HL-60 (cell line): Measurements from ENCODE around the gene PANX1.

ENCODE experiments used
- DNase-seq, 2 experiments: peaks; one replicate each; pipeline ENCODE4 v3.0.0-alpha.2; 2010 to 2020; ENCODE audit warnings: low read depth in 1 of 2, low spot score in 1 of 2
- H3K27ac ChIP-seq: fragments of 250-450 bp; sonication (Bioruptor Pico); replicated peaks from 2 replicates; pipeline ENCODE4 v1.5.1; 2020; ENCODE audit warnings: mild to moderate bottlenecking, moderate library complexity
- H3K27me3 ChIP-seq: fragments of 250-450 bp; sonication (Bioruptor Pico); 2 replicates; pipeline ENCODE4 v1.5.1; 2021; ENCODE audit warnings: mild to moderate bottlenecking, moderate library complexity; ENCODE audit not compliant: insufficient read depth, poor library complexity, severe bottlenecking
- H3K4me3 ChIP-seq: replicated peaks from 2 replicates; pipeline ENCODE4 v1.5.1; 2011; ENCODE audit warnings: mild to moderate bottlenecking, control low read depth, low read length; ENCODE audit not compliant: insufficient read depth
- GABPA ChIP-seq: IDR thresholded peaks from 2 replicates; pipeline ENCODE4 v1.6.1; 2012; ENCODE audit warnings: low read depth
- POLR2AphosphoS5 ChIP-seq: IDR thresholded peaks from 2 replicates; pipeline ENCODE4 v1.6.1; 2012; ENCODE audit warnings: low read depth
- SPI1 ChIP-seq: IDR thresholded peaks from 2 replicates; pipeline ENCODE4 v1.6.1; 2012; ENCODE audit warnings: low read depth, mild to moderate bottlenecking, borderline replicate concordance
- TF ChIP-seq, protein P1 (sequence below): IDR thresholded peaks from one replicate; pipeline ENCODE4 v1.5.1; 2011; ENCODE audit warnings: low read length, control low read depth, inconsistent platforms; ENCODE audit not compliant: insufficient read depth
- TF ChIP-seq, protein P2 (sequence below): IDR thresholded peaks from 2 replicates; pipeline ENCODE4 v1.6.1; 2012; ENCODE audit warnings: low read depth; ENCODE audit not compliant: insufficient replicate concordance

Gene PANX1

DNA sequence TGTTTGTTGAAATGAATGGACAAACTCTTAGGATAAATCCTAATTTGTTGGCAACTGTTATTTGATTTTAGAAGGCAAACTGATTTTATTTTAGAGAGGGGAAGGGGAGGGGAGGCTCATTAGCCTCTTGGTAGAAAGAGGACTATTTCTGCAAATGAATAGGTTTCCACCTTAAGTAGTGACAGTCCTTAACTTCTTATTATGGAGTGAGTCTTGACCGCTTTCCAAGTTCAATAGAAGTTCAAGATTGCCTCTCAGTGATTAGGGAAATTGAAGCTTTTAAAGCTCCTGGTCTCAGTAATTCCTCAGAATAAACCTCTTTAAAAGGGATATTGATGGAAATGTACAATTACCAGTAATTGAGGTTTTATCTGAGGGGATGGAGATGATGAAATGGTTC lies 55.7 kb downstream of the PANX1 start:
- no peak for DNase-seq
- Histone ChIP-seq H3K27me3 (no peaks in the 10 kb centered on the region), H3K27ac (no peak overlapping the region), H3K4me3 (no peak overlapping the region)
- no peak for TF ChIP-seq POLR2AphosphoS5

DNA sequence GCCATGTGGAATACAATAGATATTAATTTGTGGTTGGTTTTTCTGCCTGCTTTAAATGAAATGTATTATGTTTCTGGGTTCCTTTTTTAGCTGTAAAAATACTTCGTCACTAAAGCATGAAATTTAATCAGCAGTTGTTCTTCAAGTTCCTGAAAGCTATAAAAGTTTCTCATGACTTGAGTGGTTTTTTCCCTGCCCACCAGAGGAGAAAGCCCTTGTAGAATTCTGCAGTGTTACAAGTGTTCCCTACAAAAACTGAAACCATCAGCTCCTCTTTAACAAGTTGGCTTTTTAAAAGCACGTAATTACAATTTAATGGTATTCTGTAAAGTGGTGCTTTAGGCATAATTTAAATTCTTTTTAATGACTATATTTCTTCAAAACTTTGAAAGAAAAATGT lies 56.2 kb downstream of the PANX1 start:
- no peak for DNase-seq
- Histone ChIP-seq H3K27ac (no peak overlapping the region), H3K4me3 (no peak overlapping the region), H3K27me3 (no peaks in the 10 kb centered on the region)
- TF ChIP-seq, protein P1, sequence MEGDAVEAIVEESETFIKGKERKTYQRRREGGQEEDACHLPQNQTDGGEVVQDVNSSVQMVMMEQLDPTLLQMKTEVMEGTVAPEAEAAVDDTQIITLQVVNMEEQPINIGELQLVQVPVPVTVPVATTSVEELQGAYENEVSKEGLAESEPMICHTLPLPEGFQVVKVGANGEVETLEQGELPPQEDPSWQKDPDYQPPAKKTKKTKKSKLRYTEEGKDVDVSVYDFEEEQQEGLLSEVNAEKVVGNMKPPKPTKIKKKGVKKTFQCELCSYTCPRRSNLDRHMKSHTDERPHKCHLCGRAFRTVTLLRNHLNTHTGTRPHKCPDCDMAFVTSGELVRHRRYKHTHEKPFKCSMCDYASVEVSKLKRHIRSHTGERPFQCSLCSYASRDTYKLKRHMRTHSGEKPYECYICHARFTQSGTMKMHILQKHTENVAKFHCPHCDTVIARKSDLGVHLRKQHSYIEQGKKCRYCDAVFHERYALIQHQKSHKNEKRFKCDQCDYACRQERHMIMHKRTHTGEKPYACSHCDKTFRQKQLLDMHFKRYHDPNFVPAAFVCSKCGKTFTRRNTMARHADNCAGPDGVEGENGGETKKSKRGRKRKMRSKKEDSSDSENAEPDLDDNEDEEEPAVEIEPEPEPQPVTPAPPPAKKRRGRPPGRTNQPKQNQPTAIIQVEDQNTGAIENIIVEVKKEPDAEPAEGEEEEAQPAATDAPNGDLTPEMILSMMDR: no peak
- TF ChIP-seq, protein P2, sequence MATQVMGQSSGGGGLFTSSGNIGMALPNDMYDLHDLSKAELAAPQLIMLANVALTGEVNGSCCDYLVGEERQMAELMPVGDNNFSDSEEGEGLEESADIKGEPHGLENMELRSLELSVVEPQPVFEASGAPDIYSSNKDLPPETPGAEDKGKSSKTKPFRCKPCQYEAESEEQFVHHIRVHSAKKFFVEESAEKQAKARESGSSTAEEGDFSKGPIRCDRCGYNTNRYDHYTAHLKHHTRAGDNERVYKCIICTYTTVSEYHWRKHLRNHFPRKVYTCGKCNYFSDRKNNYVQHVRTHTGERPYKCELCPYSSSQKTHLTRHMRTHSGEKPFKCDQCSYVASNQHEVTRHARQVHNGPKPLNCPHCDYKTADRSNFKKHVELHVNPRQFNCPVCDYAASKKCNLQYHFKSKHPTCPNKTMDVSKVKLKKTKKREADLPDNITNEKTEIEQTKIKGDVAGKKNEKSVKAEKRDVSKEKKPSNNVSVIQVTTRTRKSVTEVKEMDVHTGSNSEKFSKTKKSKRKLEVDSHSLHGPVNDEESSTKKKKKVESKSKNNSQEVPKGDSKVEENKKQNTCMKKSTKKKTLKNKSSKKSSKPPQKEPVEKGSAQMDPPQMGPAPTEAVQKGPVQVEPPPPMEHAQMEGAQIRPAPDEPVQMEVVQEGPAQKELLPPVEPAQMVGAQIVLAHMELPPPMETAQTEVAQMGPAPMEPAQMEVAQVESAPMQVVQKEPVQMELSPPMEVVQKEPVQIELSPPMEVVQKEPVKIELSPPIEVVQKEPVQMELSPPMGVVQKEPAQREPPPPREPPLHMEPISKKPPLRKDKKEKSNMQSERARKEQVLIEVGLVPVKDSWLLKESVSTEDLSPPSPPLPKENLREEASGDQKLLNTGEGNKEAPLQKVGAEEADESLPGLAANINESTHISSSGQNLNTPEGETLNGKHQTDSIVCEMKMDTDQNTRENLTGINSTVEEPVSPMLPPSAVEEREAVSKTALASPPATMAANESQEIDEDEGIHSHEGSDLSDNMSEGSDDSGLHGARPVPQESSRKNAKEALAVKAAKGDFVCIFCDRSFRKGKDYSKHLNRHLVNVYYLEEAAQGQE: no peak
- no peak for TF ChIP-seq GABPA
- TF ChIP-seq SPI1: no peak

DNA sequence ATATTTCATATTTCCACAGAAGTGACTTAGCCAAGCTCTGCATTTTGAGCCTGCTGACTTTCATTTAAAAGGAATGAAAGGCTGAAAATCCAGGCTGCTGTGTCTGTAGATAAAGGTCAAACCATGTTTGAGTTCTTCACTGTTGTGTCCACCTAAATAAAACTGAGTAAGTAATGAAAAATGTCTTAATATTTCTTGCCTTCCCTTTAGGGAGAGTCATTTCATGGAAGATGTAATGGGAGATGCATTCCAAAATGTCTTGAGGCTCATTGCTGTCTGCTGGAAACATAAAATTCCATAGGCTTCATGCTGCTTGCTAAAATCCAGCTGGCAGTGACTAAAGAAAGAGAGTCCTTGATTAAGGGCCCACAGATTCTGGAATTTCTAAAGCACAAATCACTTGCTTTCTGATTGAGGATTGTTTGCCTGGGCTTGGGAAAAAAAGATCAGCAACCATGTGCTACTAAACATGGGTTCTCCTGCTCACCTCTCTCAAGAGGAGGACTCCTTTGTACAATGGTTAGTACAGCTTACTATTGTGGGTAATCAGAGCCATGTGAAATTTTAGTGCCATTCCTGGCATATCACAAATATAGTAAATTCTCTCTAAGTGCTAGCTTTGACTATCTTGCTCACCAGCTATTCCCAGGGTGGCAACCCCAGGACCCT lies 56.9 kb downstream of the PANX1 start:
- H3K27ac ChIP-seq: no peak overlapping the region
- no peak for DNase-seq

More for the DNA sequence above, 56.9 kb downstream of the PANX1 start:
- no peak overlapping the region for H3K4me3 ChIP-seq
- no peaks in the 10 kb centered on the region for H3K27me3 ChIP-seq
- TF ChIP-seq, protein P1: no peak
- TF ChIP-seq, protein P2: no peak
- TF ChIP-seq SPI1 (no peak), POLR2AphosphoS5 (no peak), GABPA (no peak)
